Peyer's patch (tissue), 4 donors: Measurements from ENCODE around the gene RNF208.

Experiments used
- POLR2A ChIP-seq, 2 donors: fragments of 450-650 bp; IDR thresholded peaks; one replicate each; pipeline ENCODE4 v1.5.1; 2017; ENCODE audit warnings: antibody characterized with exemption in 2 of 2, mild to moderate bottlenecking in 2 of 2, moderate library complexity in 2 of 2
- TF ChIP-seq, protein P1 (sequence below), 6 experiments: fragments of 450-650 bp in 4 of 6; fragments of 200-600 bp in 2 of 6; sonication (generic) in 1 of 6; IDR thresholded peaks; one replicate each; pipeline ENCODE4 v1.5.1; 2017 to 2019; ENCODE audit warnings: antibody characterized with exemption in 6 of 6, mild to moderate bottlenecking in 3 of 6, moderate library complexity in 1 of 6

DNA sequence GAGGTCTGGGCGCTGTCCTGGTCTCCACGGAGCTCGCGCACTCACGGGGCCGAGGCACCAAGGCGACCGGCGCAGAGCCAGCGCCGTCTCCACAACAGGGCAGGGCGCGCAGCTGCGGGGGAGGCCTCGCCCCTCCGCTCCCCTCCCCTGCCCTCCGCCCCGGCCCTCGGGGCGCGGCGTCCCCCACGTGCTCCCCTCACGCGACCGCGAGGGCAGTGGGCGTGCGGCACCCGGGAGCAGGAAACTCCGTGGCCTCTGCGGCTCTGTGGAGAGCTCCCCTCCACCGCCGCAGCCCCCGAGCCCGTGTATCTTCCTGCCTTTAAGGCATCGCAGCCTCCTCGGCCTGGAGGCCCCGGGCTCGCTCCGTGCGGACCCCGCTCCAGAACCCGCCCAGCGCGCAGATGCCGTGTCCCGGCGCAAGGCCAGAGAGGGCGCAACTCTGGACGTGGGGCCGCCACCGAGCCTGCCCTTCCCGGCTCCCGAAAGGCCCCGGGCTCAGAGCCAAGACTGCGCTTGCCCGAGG is 18.3 kb upstream of the RNF208 start:
- TF ChIP-seq, protein P1, sequence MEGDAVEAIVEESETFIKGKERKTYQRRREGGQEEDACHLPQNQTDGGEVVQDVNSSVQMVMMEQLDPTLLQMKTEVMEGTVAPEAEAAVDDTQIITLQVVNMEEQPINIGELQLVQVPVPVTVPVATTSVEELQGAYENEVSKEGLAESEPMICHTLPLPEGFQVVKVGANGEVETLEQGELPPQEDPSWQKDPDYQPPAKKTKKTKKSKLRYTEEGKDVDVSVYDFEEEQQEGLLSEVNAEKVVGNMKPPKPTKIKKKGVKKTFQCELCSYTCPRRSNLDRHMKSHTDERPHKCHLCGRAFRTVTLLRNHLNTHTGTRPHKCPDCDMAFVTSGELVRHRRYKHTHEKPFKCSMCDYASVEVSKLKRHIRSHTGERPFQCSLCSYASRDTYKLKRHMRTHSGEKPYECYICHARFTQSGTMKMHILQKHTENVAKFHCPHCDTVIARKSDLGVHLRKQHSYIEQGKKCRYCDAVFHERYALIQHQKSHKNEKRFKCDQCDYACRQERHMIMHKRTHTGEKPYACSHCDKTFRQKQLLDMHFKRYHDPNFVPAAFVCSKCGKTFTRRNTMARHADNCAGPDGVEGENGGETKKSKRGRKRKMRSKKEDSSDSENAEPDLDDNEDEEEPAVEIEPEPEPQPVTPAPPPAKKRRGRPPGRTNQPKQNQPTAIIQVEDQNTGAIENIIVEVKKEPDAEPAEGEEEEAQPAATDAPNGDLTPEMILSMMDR (IDR thresholded peaks at IDR 0.05), result peak in 1 of 6 experiments; percentile 16
- TF ChIP-seq POLR2A (IDR thresholded peaks at IDR 0.05), result peak; percentile 40 to 52
